ENCODE measurements around the gene CGB5. TPM values are rescaled to one million over a fixed set of nuclear protein-coding genes. Genes with fewer than 3 reads are reported as not detected.
"Not testable (repeated sequence)": the region's sequence is repeated elsewhere in the genome, so short reads cannot be mapped to it uniquely, and the experiment has no call there.

The CGB5 gene
- polyA plus RNA-seq, 1 donor from 2014 or later, result not detected

DNA sequence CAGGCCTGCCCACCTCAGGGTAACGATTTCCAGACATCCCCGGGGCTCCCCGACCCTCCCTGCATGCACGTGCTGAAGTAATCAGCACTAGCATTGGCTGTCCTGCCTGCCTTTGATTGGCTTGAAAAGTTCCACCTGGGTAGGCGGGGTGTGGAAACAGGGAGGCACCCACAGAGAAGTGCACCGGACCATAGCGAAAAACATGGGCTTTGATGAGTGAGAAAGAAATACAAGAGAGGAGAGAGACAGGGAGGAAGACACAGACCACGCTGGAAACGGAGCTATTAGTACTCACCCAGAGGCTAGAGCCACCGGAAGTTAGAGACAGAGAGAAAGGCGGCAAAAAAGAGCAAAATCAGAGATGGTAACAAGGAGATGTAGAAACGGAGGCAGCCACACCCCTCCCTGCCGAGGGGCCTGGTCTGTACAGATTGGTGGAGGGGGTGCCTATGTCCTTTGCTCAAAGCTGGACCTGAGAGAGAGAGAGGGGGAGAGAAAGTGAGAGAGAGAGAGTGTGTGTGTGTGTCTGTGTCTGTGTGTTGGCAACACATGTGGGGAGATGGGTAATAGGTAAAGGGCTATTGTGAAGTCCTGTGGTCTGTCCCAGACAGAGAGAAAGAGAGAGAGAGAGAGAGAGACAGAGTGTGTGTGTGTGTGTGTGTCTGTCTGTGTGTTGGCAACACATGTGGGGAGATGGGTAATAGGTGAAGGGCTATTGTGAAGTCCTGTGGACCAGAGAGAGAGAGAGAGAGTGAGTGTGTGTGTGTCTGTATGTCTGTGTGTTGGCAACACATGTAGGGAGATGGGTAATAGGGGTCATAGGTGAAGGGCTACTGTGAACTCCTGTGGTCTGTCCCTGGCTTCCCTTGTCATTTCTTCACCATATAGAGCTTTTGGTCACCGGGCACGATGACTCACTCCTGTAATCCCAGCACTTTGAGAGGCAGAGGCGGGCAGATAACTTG, 22.4 kb upstream of the CGB5 start:
- Histone ChIP-seq H4K20me1 (ENCODE audit: insufficient read depth) (no peaks in the 10 kb centered on the region), H3K9me3 (ENCODE audit: low read length) (no peaks in the 10 kb centered on the region), H3K9me2 (ENCODE audit: insufficient read depth, low read length) (no peaks in the 10 kb centered on the region), H3K4me2 (ENCODE audit: low read length) (no peak overlapping the region), H3K4me3 (ENCODE audit: low read length) (no peak overlapping the region), H3K9ac (ENCODE audit: low read length) (no peak overlapping the region), H2AFZ (ENCODE audit: low read depth, low read length) (no peak overlapping the region), H3K27me3 (ENCODE audit: insufficient read depth, low read depth, low read length) (peaks cover 13% of the 10 kb centered on the region), H3K27ac (ENCODE audit: low read length) (no peak overlapping the region), H3F3A (ENCODE audit: insufficient read depth, low read length, poor library complexity, severe bottlenecking) (no peaks in the 10 kb centered on the region), H3K79me2 (replicated peaks; ENCODE audit: insufficient read depth, low read length) (no peaks in the 10 kb centered on the region), H3K36me3 (ENCODE audit: insufficient read depth, low read length) (no peaks in the 10 kb centered on the region)
- TF ChIP-seq MXI1 (conservative IDR thresholded peaks at IDR 0.05; ENCODE audit: poor library complexity, severe bottlenecking) (no peak), EP300 (conservative IDR thresholded peaks at IDR 0.05; ENCODE audit: poor library complexity, severe bottlenecking) (no peak), SMC3 (conservative IDR thresholded peaks at IDR 0.05; ENCODE audit: poor library complexity) (no peak), POLR2AphosphoS5 (IDR thresholded peaks at IDR 0.05) (no peak), RAD21 (conservative IDR thresholded peaks at IDR 0.05) (no peak), TAF1 (IDR thresholded peaks at IDR 0.05; ENCODE audit: low read depth) (no peak), EZH2 (IDR thresholded peaks at IDR 0.05; ENCODE audit: borderline replicate concordance, insufficient read depth, low read length, poor library complexity, severe bottlenecking) (no peak), REST (IDR thresholded peaks at IDR 0.05; ENCODE audit: borderline replicate concordance) (no peak)
- TF ChIP-seq, protein P1, sequence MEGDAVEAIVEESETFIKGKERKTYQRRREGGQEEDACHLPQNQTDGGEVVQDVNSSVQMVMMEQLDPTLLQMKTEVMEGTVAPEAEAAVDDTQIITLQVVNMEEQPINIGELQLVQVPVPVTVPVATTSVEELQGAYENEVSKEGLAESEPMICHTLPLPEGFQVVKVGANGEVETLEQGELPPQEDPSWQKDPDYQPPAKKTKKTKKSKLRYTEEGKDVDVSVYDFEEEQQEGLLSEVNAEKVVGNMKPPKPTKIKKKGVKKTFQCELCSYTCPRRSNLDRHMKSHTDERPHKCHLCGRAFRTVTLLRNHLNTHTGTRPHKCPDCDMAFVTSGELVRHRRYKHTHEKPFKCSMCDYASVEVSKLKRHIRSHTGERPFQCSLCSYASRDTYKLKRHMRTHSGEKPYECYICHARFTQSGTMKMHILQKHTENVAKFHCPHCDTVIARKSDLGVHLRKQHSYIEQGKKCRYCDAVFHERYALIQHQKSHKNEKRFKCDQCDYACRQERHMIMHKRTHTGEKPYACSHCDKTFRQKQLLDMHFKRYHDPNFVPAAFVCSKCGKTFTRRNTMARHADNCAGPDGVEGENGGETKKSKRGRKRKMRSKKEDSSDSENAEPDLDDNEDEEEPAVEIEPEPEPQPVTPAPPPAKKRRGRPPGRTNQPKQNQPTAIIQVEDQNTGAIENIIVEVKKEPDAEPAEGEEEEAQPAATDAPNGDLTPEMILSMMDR (IDR thresholded peaks at IDR 0.05; ENCODE audit: poor library complexity, severe bottlenecking), result no peak

DNA sequence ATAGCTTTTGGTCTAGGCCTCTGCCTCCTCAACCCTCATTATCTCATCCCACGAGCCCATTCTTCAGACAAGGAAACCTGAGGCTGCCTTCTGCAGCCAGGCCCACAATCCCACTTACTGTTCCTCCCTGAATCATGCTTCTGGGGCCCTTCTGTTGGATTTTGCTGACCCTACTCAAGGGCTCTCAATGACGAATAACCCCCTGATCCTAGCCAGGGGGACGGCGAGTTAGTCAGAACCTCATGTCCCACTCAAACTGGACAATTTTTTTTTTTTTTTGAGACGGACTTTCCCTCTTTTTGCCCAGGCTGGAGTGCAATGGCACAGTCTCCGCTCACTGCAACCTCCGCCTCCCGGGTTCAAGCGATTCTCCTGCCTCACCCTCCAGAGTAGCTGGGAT, 21.5 kb upstream of the CGB5 start:
- H4K20me1 ChIP-seq (ENCODE audit: insufficient read depth), result no peaks in the 10 kb centered on the region
- H3K36me3 ChIP-seq (ENCODE audit: insufficient read depth, low read length), result no peaks in the 10 kb centered on the region
- no peaks in the 10 kb centered on the region for H3K9me2 ChIP-seq (ENCODE audit: insufficient read depth, low read length)
- H3K27ac ChIP-seq (ENCODE audit: low read length), result no peak overlapping the region
- H2AFZ ChIP-seq (ENCODE audit: low read depth, low read length), result no peak overlapping the region
- no peak overlapping the region for H3K4me3 ChIP-seq (ENCODE audit: low read length)
- no peaks in the 10 kb centered on the region for H3F3A ChIP-seq (ENCODE audit: insufficient read depth, low read length, poor library complexity, severe bottlenecking)
- no peaks in the 10 kb centered on the region for H3K79me2 ChIP-seq (replicated peaks; ENCODE audit: insufficient read depth, low read length)
- H3K4me2 ChIP-seq (ENCODE audit: low read length), result no peak overlapping the region
- no peaks in the 10 kb centered on the region for H3K9me3 ChIP-seq (ENCODE audit: low read length)
- TF ChIP-seq EZH2 (IDR thresholded peaks at IDR 0.05; ENCODE audit: borderline replicate concordance, insufficient read depth, low read length, poor library complexity, severe bottlenecking) (no peak), RAD21 (conservative IDR thresholded peaks at IDR 0.05) (no peak), TAF1 (IDR thresholded peaks at IDR 0.05; ENCODE audit: low read depth) (no peak), REST (IDR thresholded peaks at IDR 0.05; ENCODE audit: borderline replicate concordance) (no peak)
- peaks cover 13% of the 10 kb centered on the region for H3K27me3 ChIP-seq (ENCODE audit: insufficient read depth, low read depth, low read length)
- no peak overlapping the region for H3K9ac ChIP-seq (ENCODE audit: low read length)

DNA sequence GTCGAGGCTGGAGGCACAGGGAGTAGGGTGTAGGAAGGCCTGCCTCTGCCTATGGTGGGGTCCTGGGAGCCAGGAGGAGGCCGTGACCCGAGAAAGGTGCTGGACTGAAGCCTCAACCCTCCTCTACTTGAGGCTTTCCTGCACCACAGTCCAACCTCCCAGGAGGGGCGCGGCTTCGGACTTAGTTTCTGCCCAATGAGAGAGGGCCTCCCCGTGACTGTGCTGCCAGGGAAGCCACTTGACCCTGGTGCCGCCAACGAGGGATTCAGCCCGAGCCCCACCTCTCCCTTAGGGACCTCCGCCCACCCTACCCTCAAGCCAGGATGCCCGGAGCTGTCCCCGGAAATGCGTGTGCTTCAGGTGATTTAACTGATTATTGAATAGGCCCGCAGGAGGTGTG, 19.4 kb upstream of the CGB5 start, which contains the start of gene CGB3:
Gene CGB3 (minus strand): TSS at position 101 of the 400 bp plus-strand sequence. CDS start 362 bp downstream, outside the sequence.
- H3F3A ChIP-seq (ENCODE audit: insufficient read depth, low read length, poor library complexity, severe bottlenecking); H3K4me2 ChIP-seq (ENCODE audit: low read length); H3K9ac ChIP-seq (ENCODE audit: low read length): not testable (repeated sequence)

More for the DNA sequence above, 19.4 kb upstream of the CGB5 start, which contains the start of gene CGB3:
- H3K27ac ChIP-seq (ENCODE audit: low read length); H3K9me2 ChIP-seq (ENCODE audit: insufficient read depth, low read length); H3K9me3 ChIP-seq (ENCODE audit: low read length); H3K27me3 ChIP-seq (ENCODE audit: insufficient read depth, low read depth, low read length); H3K79me2 ChIP-seq (replicated peaks; ENCODE audit: insufficient read depth, low read length); H3K4me3 ChIP-seq (ENCODE audit: low read length); H3K36me3 ChIP-seq (ENCODE audit: insufficient read depth, low read length); H2AFZ ChIP-seq (ENCODE audit: low read depth, low read length); H4K20me1 ChIP-seq (ENCODE audit: insufficient read depth): not testable (repeated sequence)

Data from neural cell (in vitro differentiated cells).